Upper lobe of left lung (tissue), 4 donors: Measurements from ENCODE around the gene EYA2.

Source experiments
- CTCF ChIP-seq, 6 experiments: fragments of 450-650 bp in 4 of 6; fragments of 200-600 bp in 2 of 6; sonication (generic) in 2 of 6; IDR thresholded peaks; one replicate each; pipeline ENCODE4 v1.5.1; 2016 to 2019; ENCODE audit warnings: antibody characterized with exemption in 6 of 6
- EP300 ChIP-seq, 4 donors: sonication (generic); formaldehyde crosslinking; IDR thresholded peaks; one replicate each; pipeline ENCODE4 v1.5.1; 2017; ENCODE audit warnings: antibody characterized with exemption in 4 of 4, control low read depth in 2 of 4
- POLR2AphosphoS5 ChIP-seq, 2 donors: sonication (generic); formaldehyde crosslinking; IDR thresholded peaks; one replicate each; pipeline ENCODE4 v1.5.1; 2017; ENCODE audit warnings: antibody characterized with exemption in 2 of 2

- TF ChIP-seq POLR2AphosphoS5 (IDR thresholded peaks at IDR 0.05): no peak
- no peak for TF ChIP-seq CTCF (IDR thresholded peaks at IDR 0.05)
- no peak for TF ChIP-seq EP300 (IDR thresholded peaks at IDR 0.05)
Measured at GRCh38 chr20:46931699-46932098, 37.1 kb downstream of the EYA2 start.
